ENCODE results near the gene MSL1. TPM values are rescaled to one million over a fixed set of nuclear protein-coding genes. Genes with fewer than 3 reads are reported as not detected.

Gene MSL1
- total RNA-seq, 1 donor from 2014 or later: 95.8 TPM

DNA sequence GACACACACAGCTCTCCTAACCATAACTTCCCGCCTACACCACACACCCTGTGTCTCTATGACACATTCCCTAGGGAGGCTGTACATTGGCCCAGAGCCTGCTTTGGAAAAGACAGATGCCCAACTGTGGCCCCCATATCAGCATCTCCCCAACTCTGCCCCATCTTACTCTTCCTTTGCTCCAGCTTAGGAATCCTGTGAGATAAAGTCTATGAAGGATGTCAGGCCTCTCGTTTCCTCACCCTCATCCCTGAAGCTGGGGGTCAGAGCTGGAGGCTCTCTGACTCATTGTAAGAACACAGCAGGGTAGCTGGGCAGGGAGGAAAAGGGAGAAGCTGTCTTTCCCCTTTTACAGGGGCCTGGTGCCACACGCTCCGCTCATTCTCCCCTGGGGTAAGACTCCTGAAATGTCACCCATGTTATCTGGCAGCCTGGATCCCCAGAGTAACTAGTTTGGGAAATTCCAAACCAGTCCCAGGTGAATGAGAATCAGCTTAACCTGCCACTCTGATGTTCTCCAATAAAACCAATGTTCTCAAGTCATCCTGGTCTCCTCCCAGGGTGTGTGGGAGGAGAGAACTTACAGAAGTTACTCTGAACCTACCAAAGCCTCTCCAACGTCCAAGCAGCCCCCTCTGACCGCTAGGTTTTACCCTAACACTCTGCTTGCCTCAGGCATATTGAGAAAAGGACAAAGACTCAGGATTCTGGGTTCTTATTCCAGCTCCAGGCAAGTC is 58.3 kb downstream of the MSL1 start:
- Mint-ChIP-seq H3K36me3 (ENCODE audit: low read depth) (peaks cover 19% of the 10 kb centered on the region), H3K4me1 (ENCODE audit: low read depth) (peaks cover 9% of the 10 kb centered on the region), H3K9me3 (no peaks in the 10 kb centered on the region), H3K27me3 (ENCODE audit: low read depth) (no peaks in the 10 kb centered on the region), H3K27ac (no peak overlapping the region), H3K4me3 (ENCODE audit: low read depth) (no peak overlapping the region)
- intact Hi-C loops (cut with micrococcal nuclease): loop anchor here (10.0 kb wide), 1 partner anchor 165 kb away; the partner anchor contains the start of gene CSF3
- no peak for DNase-seq (ENCODE audit: low spot score)

DNA sequence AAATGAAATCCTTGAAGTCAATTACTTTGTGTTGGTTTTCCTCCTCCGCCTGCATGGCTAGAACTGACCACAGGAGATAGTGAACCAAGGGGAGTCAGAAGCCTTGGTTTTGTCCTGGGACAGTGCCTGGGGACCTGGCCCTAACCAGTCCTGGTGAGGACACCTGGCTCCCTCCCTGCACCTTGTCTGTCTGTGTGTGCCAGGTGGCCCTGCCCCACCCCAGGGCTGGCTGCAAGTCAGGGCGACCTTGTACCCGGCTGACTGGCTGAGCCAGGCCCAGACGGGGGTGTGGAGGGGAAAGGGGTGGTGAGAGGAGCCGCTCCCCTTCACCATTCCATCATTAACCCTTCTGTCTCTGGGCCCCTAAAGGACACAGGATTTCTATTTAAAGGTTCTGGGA is 58.9 kb downstream of the MSL1 start:
- Mint-ChIP-seq H3K27ac (no peak overlapping the region), H3K4me3 (ENCODE audit: low read depth) (no peak overlapping the region), H3K27me3 (ENCODE audit: low read depth) (no peaks in the 10 kb centered on the region), H3K36me3 (ENCODE audit: low read depth) (peaks cover 17% of the 10 kb centered on the region), H3K9me3 (no peaks in the 10 kb centered on the region), H3K4me1 (ENCODE audit: low read depth) (peaks cover 9% of the 10 kb centered on the region)
- DNase-seq (ENCODE audit: low spot score): no peak
- intact Hi-C loops (cut with micrococcal nuclease): no loop called here

DNA sequence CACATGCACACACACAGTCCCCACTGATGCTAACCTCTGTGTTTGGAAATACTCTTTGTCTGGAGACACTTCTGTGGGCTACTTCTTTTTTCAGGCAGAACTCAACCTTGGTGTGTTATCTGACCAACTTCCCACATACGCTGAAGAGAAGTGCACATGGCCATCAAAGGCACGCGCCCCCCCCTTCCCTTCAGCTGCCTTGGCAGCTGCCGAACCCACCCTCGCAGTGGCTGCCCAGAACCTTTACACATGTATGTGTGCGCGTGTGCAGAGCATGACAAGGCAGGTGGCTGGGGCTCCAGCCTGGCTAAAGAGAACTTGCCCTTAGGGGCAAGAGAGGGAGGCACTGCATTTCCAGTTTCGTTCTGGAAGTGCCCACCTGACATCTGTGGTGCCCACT is 59.4 kb downstream of the MSL1 start:
- Mint-ChIP-seq H3K9me3 (no peaks in the 10 kb centered on the region), H3K36me3 (ENCODE audit: low read depth) (peaks cover 12% of the 10 kb centered on the region), H3K27me3 (ENCODE audit: low read depth) (no peaks in the 10 kb centered on the region), H3K27ac (no peak overlapping the region), H3K4me3 (ENCODE audit: low read depth) (no peak overlapping the region), H3K4me1 (ENCODE audit: low read depth) (peaks cover 9% of the 10 kb centered on the region)
- no peak for DNase-seq (ENCODE audit: low spot score)
- intact Hi-C loops (cut with micrococcal nuclease): no loop called here

DNA sequence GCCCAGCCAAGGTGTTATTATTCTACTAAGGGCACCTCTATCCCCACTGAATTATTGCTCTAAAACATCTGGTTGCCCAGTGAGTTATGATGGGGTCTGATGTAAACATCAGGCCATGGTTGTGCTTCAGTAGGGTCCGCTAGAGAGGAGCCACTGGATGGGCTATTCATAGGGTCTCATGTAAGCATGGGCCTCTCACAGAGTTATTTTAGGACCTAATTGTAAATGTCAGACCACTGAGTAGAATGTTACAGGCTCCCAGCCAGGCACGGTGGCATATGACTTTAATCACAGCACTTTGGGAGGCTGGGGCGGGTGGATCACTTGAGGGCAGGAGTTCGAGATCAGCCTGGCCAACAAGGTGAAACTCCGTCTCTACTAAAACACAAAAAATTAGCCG is 60.8 kb downstream of the MSL1 start:
- DNase-seq (ENCODE audit: low spot score): no peak
- Mint-ChIP-seq H3K27ac (no peak overlapping the region), H3K27me3 (ENCODE audit: low read depth) (no peaks in the 10 kb centered on the region), H3K36me3 (ENCODE audit: low read depth) (peaks cover 2% of the 10 kb centered on the region), H3K9me3 (no peaks in the 10 kb centered on the region), H3K4me3 (ENCODE audit: low read depth) (no peak overlapping the region), H3K4me1 (ENCODE audit: low read depth) (peaks cover 3% of the 10 kb centered on the region)
- intact Hi-C loops (cut with micrococcal nuclease): no loop called here

Other genes starting within 250 kb of the MSL1 start
- gene GSDMB, start 203.3 kb upstream of the MSL1 start, total RNA-seq: 24.6 and 26.3 TPM in 2 replicates
- 66.1 and 74.3 TPM in 2 replicates for gene ORMDL3, start 194.4 kb upstream of the MSL1 start, total RNA-seq
- not detected in 2 replicates for gene LRRC3C, start 194.2 kb upstream of the MSL1 start, total RNA-seq
- gene GSDMA, start 159.0 kb upstream of the MSL1 start, total RNA-seq: 0.11 and 0.53 TPM in 2 replicates
- gene PSMD3, start 141.2 kb upstream of the MSL1 start, total RNA-seq: 193 and 196 TPM in 2 replicates
- gene CSF3, start 106.5 kb upstream of the MSL1 start, total RNA-seq: not detected in 2 replicates
- gene MED24, start 67.6 kb upstream of the MSL1 start, total RNA-seq: 110 and 116 TPM in 2 replicates
- 4.9 and 5.6 TPM in 2 replicates for gene THRA, start 59.0 kb upstream of the MSL1 start, total RNA-seq
- gene NR1D1, start 21.4 kb upstream of the MSL1 start, total RNA-seq: 6.6 and 6.8 TPM in 2 replicates
- gene CASC3, start 18.6 kb downstream of the MSL1 start, total RNA-seq: 118 and 120 TPM in 2 replicates
- gene RAPGEFL1, start 55.5 kb downstream of the MSL1 start, total RNA-seq: 11.6 and 12.3 TPM in 2 replicates
- 26.9 and 27.2 TPM in 2 replicates for gene WIPF2, start 97.3 kb downstream of the MSL1 start, total RNA-seq
- 126 and 133 TPM in 2 replicates for gene CDC6, start 165.9 kb downstream of the MSL1 start, total RNA-seq
- 30.4 and 35.1 TPM in 2 replicates for gene RARA, start 187.2 kb downstream of the MSL1 start, total RNA-seq
- 0.48 TPM in 1 of 2 replicates, not detected in the other for gene GJD3, start 242.8 kb downstream of the MSL1 start, total RNA-seq

All from activated T-helper 2 cell treated with anti-CD3 and anti-CD28 coated beads, Interferon-gamma antibody, Interleukin-2, Interleukin-4, amounts not matched to agents 10 μg/mL and 5 μg/mL and 100 μg/mL, durations not matched to agents 14 hours and 24 hours and 36 hours (primary cell).